HepG2 (cell line): Measurements from ENCODE around the gene PFKFB4. TPM values are rescaled to one million over a fixed set of nuclear protein-coding genes. Genes with fewer than 3 reads are reported as not detected.

Source experiments
- ATAC-seq: fragments of 200-7000 bp; cut with Tn5 transposase; 3 replicates; pipeline ENCODE4 v1.9.1; 2020; ENCODE audit warnings: mild to moderate bottlenecking, moderate library complexity
- BruUV-seq: library from RNA; stranded (reverse); fragments of 400-500 nt; replicated peaks from 2 replicates; lab custom pipeline; 2021; lab: Mats Ljungman, UMichigan
- CTCF ChIA-PET: fragments of 300-600 bp; formaldehyde crosslinking; extraction: SDS; loops from one replicate; lab custom pipeline; 2021; ENCODE audit warnings: low total read pairs, inconsistent platforms, low intra/inter-chr PET ratio; lab: Yijun Ruan, JAX
- POLR2A ChIA-PET: fragments of 350-600 bp; sonication (Branson Sonifier 250); formaldehyde crosslinking; loops from one replicate; lab custom pipeline; 2020; ENCODE audit warnings: antibody characterized with exemption, inconsistent platforms; lab: Yijun Ruan, JAX
- DNase-seq: peaks from one replicate; pipeline ENCODE4 v3.0.0-alpha.2; 2015; ENCODE audit warnings: low spot score
- FAIRE-seq: peaks from 3 replicates; lab custom pipeline; 2011; peaks lifted over from hg19 to GRCh38; lab: Jason Lieb, UNC
- H2AFZ ChIP-seq: one replicate; pipeline ENCODE4 v1.6.1; 2011; ENCODE audit warnings: low read length, inconsistent platforms
- H3K27ac ChIP-seq: fragments of 300-600 bp; 3 replicates; pipeline ENCODE4 v1.8.0; 2011; ENCODE audit warnings: mixed run types, mild to moderate bottlenecking, mixed read lengths, low read length, inconsistent platforms; ENCODE audit not compliant: insufficient read depth; ENCODE audit errors: extremely low read length
- H3K27me3 ChIP-seq, 2 experiments: fragments of 200-600 bp in 1 of 2; 2 replicates in 1 of 2; 3 replicates in 1 of 2; pipeline versions ENCODE4 v1.6.0 to v1.8.0; 2011; ENCODE audit warnings: low read length in 2 of 2, mild to moderate bottlenecking in 2 of 2, moderate library complexity in 2 of 2, inconsistent platforms in 1 of 2; ENCODE audit not compliant: insufficient read depth in 2 of 2, control insufficient read depth in 1 of 2
- H3K36me3 ChIP-seq, 2 experiments: fragments of 200-600 bp in 1 of 2; replicated peaks in 1 of 2; 2 replicates in 1 of 2; 3 replicates in 1 of 2; pipeline versions ENCODE4 v1.5.1 to v1.8.0; 2011; ENCODE audit warnings: low read length in 2 of 2, inconsistent platforms in 1 of 2; ENCODE audit not compliant: insufficient read depth in 2 of 2, control insufficient read depth in 1 of 2
- H3K4me1 ChIP-seq: 2 replicates; pipeline ENCODE4 v1.5.1; 2012; ENCODE audit warnings: low read length, inconsistent platforms; ENCODE audit not compliant: insufficient read depth
- H3K4me2 ChIP-seq: 2 replicates; pipeline ENCODE4 v1.6.0; 2011; ENCODE audit warnings: low read depth, low read length, inconsistent platforms
- H3K4me3 ChIP-seq, 3 experiments: fragments of 200-600 bp in 1 of 3; sonication (generic), shearing (Covaris generic) in 1 of 3; replicated peaks in 1 of 3; 2 replicates each; pipeline ENCODE4 v1.5.1; 2011 to 2016; ENCODE audit warnings: low read length in 3 of 3, inconsistent platforms in 2 of 3, low read depth in 2 of 3, mild to moderate bottlenecking in 2 of 3, control low read depth in 1 of 3, mixed read lengths in 1 of 3; ENCODE audit not compliant: insufficient read depth in 1 of 3
- H3K79me2 ChIP-seq: one replicate; pipeline ENCODE4 v1.6.1; 2011; ENCODE audit warnings: low read length, inconsistent platforms; ENCODE audit not compliant: insufficient read depth
- H3K9ac ChIP-seq: 2 replicates; pipeline ENCODE4 v1.6.0; 2011; ENCODE audit warnings: mild to moderate bottlenecking, low read depth, low read length, inconsistent platforms; ENCODE audit not compliant: insufficient read depth
- H3K9me3 ChIP-seq: 2 replicates; pipeline ENCODE4 v1.5.1; 2012; ENCODE audit warnings: mild to moderate bottlenecking, low read length
- H4K20me1 ChIP-seq: 2 replicates; pipeline ENCODE4 v1.6.0; 2011; ENCODE audit warnings: inconsistent platforms, mild to moderate bottlenecking, low read length, moderate library complexity; ENCODE audit not compliant: insufficient read depth
- EHMT2 ChIP-seq: fragments of 200-600 bp; sonication (generic); IDR thresholded peaks from 2 replicates; pipeline ENCODE4 v1.7.0; 2017; ENCODE audit warnings: antibody characterized with exemption, low read depth, low read length, borderline replicate concordance
- FOXO4 ChIP-seq: sonication (generic); formaldehyde crosslinking; conservative IDR thresholded peaks from 2 replicates; pipeline ENCODE4 v1.8.1; 2023; ENCODE audit warnings: missing genetic modification reagents
- GMEB1 ChIP-seq: sonication (generic); formaldehyde crosslinking; IDR thresholded peaks from 2 replicates; pipeline ENCODE4 v1.5.1; 2020; ENCODE audit warnings: missing genetic modification reagents, mild to moderate bottlenecking, borderline replicate concordance
- MIER3 ChIP-seq: IDR thresholded peaks from 2 replicates; pipeline ENCODE4 v1.6.1; 2016; ENCODE audit warnings: missing compliant biosample characterization, borderline replicate concordance
- PATZ1 ChIP-seq: sonication (generic); formaldehyde crosslinking; IDR thresholded peaks from 2 replicates; pipeline ENCODE4 v1.4.0; 2020; ENCODE audit warnings: missing genetic modification reagents
- ZNF646 ChIP-seq: sonication (generic); formaldehyde crosslinking; IDR thresholded peaks from 2 replicates; pipeline ENCODE4 v1.9.0; 2021; ENCODE audit warnings: mild to moderate bottlenecking, missing genetic modification reagents
- ZNF710 ChIP-seq: sonication (generic); formaldehyde crosslinking; IDR thresholded peaks from 2 replicates; pipeline ENCODE4 v1.5.0; 2020; ENCODE audit warnings: mild to moderate bottlenecking, missing genetic modification reagents, borderline replicate concordance
- ZSCAN20 ChIP-seq: sonication (generic); formaldehyde crosslinking; IDR thresholded peaks from 2 replicates; pipeline ENCODE4 v1.4.0; 2020; ENCODE audit warnings: missing genetic modification reagents, mild to moderate bottlenecking, borderline replicate concordance
- WGBS: methylation state at CpG from one replicate; pipeline ENCODE4 v1.1.6; 2017; ENCODE audit warnings: low lambda C conversion rate; 5-methylcytosine and 5-hydroxymethylcytosine counted together
- in situ Hi-C: cut with HindIII; loops from 2 replicates; pipeline ENCODE4 v1.10.0; 2017; ENCODE audit warnings: low pct_unique_long_range_greater_than_20kb; ENCODE audit not compliant: extremely low pct_ligation_motif_present
- intact Hi-C: fragments of 100-400 bp; cut with micrococcal nuclease; formaldehyde crosslinking; loops from one replicate; pipeline ENCODE4 v1.10.0; 2022; ENCODE audit not compliant: unreplicated experiment
- polyA plus RNA-seq, 8 experiments: library from polyadenylated mRNA; depleted of rRNA in 3 of 8; stranded (reverse) in 7 of 8; unstranded in 1 of 8; fragments of >200 nt; fragmentation: Illumina TruSeq in 4 of 8; extraction: Trizol in 4 of 8; gene quantifications; 2 replicates each; pipeline versions ENCODE4 v1.2.1 to v1.2.3, GENCODE V29; 2011 to 2016; ENCODE audit warnings: low read depth in 4 of 8, missing spikeins in 1 of 8, mixed read lengths in 1 of 8; ENCODE audit not compliant: insufficient read depth in 1 of 8
- total RNA-seq, 5 experiments: library from RNA; depleted of rRNA; stranded (reverse); fragments of >200 nt; fragmentation: Illumina TruSeq; extraction: Trizol; gene quantifications; 2 replicates each; pipeline ENCODE4 v1.2.3, GENCODE V29; 2016; ENCODE audit warnings: low read depth in 1 of 5

The PFKFB4 gene
- total and polyA plus RNA-seq, 2 of the 13 experiments (the other 11 are each of a cell fraction or from before 2014, with no cell fraction given), result 7.1 to 103 TPM

- no TSS peak for BruUV-seq
- H3K4me1 ChIP-seq, result no peaks in the 10 kb centered on the region
- CTCF ChIA-PET, result no interaction called here
- TF ChIP-seq PATZ1 (CRISPR knock-in tag), result no peak
- TF ChIP-seq ZNF646 (CRISPR knock-in tag), result no peak
- no peak for TF ChIP-seq FOXO4 (CRISPR knock-in tag)
- no peak for TF ChIP-seq EHMT2
- no peak for TF ChIP-seq ZSCAN20 (CRISPR knock-in tag)
- TF ChIP-seq MIER3, result no peak
- no peak for TF ChIP-seq ZNF710 (CRISPR knock-in tag)
- no peak for TF ChIP-seq GMEB1
Observed at GRCh38 chr3:48532271-48532976, 24.2 kb downstream of the PFKFB4 start.

More at GRCh38 chr3:48532271-48532976, 24.2 kb downstream of the PFKFB4 start:
- ATAC-seq (no peak), DNase-seq (no peak), FAIRE-seq (no peak)
- 89% methylated on average over 6 of the region's 6 CpGs for WGBS
- no peaks in the 10 kb centered on the region for H4K20me1 ChIP-seq
- intact Hi-C loops, result no loop called here
- peaks cover 20 to 69% of the 10 kb centered on the region in 2 experiments for H3K36me3 ChIP-seq
- no peaks in the 10 kb centered on the region for H3K27me3 ChIP-seq
- no peak overlapping the region for H2AFZ ChIP-seq
- H3K4me3 ChIP-seq, result no peak overlapping the region
- H3K4me2 ChIP-seq, result no peak overlapping the region
- H3K79me2 ChIP-seq, result no peaks in the 10 kb centered on the region
- in situ Hi-C loops, result no loop called here
- POLR2A ChIA-PET, result no interaction called here
- no peaks in the 10 kb centered on the region for H3K9me3 ChIP-seq
- H3K9ac ChIP-seq, result no peak overlapping the region
- H3K27ac ChIP-seq, result no peak overlapping the region
